GM21786 (cell line): ENCODE measurements around the gene TMEM30B.
A peak's percentile ranks its signal among the peaks of the same experiment; 100 is the strongest.
"Not testable (repeated sequence)": the region's sequence is repeated elsewhere in the genome, so short reads cannot be mapped to it uniquely, and the experiment has no call there.

Experiments
- ATAC-seq: cut with Tn5 transposase; IDR thresholded peaks from one replicate; pipeline ENCODE4 v1.9.1; 2021; ENCODE audit not compliant: unreplicated experiment

TMEM30B gene, protein sequence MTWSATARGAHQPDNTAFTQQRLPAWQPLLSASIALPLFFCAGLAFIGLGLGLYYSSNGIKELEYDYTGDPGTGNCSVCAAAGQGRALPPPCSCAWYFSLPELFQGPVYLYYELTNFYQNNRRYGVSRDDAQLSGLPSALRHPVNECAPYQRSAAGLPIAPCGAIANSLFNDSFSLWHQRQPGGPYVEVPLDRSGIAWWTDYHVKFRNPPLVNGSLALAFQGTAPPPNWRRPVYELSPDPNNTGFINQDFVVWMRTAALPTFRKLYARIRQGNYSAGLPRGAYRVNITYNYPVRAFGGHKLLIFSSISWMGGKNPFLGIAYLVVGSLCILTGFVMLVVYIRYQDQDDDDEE

DNA sequence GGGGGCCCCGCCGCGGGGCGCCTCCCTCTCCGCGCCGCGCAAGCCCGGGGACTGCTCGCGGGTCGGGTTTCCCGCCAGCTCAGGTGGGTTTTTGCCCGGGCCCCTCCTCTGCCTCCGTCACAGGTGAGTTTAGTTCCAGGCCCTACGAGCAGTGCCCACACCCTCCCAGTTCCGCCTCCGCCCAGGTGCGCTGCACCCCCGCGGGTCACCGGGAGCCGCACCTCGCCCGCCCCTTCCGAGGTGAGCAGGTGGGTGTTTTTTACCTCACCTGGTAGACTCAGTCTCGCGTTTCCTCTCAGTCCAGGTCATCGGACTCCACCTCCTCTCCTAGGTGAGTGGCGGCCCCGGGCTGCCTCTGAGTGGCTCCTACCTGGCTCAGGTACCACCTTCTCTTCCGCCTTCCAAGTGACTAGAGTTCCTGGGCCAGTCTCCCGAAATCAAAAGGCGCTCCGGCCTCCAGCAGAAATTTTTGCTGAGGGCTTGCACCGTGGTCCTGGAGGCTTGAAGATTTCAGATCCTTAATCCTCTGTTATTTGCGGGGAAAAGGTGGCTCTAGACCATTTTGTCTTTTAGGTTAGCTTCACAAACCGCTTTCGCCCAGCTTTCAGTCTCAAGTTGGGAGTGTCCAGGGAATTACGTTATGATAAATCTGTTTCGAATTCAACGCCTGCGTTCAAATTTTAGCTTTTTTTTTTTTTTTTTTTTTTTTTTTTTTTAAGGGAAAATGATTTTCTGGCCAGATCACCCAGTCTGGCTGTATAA, at the start of gene TMEM30B:
Gene TMEM30B, minus strand, starts transcription at position 153 of the 762 bp plus-strand sequence. CDS start 191 bp downstream, outside the sequence.
- no peak for ATAC-seq

DNA sequence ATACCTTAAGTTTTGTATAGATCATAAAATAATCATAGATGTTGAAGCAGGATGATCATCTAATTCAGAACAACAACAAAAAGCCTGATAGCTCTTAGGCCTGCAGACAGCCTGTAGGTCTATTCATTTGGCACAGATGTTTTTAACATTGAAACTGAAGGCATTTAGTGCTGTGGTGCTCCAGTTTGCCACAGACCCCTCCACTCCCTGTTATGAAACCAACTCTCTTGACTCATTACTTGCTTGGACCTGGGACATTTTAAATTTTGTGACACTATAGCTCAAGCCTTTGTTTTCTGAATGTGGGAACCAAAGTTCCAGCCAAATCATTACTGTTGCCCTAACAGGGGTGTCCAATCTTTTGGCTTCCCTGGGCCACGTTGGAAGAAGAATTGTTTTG, 49.4 kb upstream of the TMEM30B start:
- peak; percentile 63 for ATAC-seq

DNA sequence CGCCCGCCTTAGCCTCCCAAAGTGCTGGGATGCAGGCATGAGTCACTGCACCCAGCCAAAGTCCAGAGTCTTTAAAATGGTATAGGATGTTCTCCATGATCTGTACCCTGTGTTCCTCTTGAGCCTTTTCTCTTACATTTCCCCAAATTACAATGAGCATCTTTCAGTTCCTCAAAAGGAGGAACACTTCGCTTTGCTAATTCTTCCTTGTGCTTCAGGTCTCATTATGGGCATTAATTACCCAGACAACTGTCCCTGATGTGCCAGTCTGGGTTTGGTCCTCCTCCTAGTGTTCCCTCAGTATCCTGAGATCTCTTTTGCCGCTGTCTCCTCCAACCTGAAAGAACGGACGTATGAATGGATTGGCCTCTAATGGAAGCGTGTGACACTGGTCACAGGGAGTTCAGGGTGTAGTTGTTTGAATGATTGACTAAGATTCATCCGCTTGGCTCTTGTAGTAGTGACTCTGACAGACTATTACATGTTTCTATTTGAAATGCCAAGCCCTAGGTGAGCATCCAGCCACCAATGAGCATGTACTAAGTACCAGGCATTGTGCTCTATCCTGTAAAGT, 48.4 kb upstream of the TMEM30B start:
- peak; percentile 71 for ATAC-seq

DNA sequence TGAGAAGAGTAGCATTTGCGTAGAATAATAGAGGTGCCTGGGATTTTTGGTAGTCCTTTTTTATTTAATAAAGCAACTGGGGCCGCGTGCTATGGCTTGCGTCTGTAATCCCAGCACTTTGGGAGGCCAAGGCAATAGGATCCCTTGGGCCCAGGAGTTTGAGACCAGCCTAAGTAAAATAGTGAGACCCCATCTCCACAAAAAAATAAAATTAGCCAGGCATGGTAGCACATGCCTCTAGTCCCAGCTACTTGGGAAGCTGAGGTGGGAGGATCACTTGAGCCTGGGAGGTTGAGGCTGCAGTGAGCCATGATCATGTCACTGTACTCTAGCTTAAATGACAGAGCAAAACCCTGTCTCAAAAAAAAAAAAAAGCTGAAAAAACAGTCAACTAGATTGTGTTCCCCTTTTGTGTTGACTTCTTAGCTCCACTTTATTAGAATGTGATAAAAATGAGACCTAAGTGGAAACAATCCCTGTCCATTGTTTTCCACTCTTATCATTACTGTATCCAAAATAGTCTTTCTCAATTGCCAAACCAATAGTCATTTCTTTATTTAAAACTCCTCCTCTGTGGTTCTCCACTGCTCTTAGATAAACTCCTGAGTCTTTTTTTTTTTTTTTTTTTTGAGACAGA, 47.6 kb upstream of the TMEM30B start:
- no peak for ATAC-seq

DNA sequence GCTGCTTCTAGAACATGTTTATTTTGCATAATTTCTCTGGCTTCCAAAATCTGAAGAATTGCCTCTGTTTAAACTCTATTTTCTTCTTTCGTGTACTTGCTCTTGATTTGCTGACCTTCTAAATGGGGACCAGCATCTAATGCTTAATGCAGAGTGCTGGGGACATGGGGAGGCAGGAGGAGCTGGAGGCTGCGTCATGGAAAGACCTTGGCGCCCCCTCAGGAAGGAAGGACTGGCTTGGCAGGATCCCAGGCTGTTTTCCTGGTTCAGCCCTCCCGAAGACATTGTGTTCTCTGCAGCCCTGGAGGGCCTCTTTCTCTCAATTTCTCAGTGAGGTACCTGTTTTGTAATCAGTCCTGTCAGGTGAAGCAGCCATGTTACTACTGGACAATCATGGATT, 45.7 kb upstream of the TMEM30B start:
- no peak for ATAC-seq

DNA sequence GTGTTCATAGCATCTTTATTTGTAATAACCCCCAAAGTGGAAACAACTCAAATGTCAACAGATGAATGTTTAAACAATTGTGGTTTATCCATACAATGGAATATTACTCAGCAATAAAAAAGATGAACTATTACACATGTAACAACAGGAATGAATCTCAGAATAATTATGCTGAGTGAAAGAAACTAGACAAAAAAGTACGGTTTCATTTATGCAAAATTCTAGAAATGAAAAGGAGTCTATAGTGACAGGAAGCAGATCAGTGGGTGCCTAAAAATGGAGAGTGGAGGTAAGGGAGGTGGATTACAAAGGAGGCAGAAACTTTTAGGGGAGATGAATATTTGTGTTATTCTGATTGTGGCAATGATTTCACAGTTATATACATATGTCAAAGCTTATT, 45.0 kb upstream of the TMEM30B start:
- no peak for ATAC-seq

DNA sequence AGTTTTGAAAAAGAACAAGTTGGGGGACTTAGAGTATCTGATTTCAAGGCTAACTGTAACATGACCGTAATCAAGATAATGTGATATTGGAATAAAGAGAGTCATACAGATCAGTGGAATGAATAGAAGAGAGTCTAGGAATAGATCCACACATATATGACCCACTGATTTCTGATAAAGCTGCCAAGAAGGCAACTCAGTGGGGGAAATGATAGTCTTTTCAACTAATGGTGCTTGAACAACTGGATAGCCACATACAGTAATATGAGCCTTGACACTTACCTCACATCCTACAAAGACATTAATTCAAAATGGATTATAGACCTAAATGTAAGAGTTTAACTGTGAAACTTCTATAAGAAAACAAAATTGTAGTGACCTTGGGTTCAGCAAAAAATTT, 44.0 kb upstream of the TMEM30B start:
- no peak for ATAC-seq

DNA sequence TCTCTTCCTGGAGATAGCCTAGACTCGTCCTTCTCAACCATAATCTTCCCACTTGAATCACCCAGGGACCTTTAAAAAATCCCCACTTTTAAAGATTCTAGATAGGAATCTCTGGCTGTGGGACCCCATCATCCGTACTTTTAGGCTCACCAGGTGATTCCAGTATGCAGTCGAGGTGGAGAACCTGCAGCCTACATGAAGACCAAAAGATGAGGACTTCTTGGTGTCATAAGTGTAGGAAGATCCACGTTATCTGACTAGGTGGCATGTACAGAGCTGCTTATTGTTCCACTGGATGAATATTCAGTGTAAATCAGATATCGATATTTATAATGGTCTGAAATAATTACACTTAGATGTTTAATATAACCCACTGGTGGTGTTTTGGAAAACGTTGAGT, 42.8 kb upstream of the TMEM30B start:
- ATAC-seq: no peak

DNA sequence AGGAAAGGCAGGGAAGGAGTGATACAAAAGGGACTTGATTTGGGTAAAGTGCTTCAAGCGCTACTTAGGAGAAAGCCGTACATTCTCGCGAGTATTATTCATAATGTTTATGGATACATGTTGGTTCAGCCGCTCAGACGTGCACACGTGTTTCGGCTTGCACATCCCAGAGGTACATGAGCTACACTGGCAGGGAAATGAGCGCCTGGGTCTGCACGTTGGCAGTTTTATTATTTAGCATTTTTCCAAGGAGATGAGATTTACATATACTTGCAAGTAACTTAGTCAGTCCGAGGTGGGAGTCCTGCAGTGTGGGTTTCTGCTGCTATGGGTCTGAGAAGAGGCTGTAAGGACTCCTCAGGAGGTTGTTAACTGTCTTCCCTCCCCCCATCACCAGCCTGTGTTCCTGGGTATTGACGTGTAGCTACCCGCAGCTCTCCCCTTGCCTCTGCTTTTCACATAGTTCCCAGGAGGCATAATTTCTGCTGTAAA, 41.7 kb upstream of the TMEM30B start:
- no peak for ATAC-seq

DNA sequence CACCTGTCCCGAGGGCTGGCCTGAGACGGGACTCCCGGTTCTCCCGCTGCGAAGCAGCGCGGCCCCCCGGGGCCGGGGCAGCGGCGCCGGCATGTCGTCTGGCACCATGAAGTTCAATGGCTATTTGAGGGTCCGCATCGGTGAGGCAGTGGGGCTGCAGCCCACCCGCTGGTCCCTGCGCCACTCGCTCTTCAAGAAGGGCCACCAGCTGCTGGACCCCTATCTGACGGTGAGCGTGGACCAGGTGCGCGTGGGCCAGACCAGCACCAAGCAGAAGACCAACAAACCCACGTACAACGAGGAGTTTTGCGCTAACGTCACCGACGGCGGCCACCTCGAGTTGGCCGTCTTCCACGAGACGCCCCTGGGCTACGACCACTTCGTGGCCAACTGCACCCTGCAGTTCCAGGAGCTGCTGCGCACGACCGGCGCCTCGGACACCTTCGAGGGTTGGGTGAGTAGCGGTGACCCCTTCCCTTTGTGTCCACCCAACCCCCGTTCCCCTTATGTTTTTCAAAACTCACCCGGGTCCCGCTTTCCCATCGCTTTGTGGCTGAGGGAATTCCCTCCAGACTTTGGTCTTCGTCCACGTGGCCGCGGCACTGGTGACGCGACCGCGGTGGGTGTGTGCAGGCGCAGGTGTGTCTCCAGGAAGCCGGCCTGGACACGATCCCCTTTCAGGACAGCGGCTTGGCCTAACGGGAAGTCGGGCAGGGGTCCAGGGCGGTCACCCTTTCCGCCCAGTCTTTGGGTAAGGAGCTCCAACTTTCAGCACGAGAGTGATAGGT, 41.1 kb upstream of the TMEM30B start:
- no peak for ATAC-seq

DNA sequence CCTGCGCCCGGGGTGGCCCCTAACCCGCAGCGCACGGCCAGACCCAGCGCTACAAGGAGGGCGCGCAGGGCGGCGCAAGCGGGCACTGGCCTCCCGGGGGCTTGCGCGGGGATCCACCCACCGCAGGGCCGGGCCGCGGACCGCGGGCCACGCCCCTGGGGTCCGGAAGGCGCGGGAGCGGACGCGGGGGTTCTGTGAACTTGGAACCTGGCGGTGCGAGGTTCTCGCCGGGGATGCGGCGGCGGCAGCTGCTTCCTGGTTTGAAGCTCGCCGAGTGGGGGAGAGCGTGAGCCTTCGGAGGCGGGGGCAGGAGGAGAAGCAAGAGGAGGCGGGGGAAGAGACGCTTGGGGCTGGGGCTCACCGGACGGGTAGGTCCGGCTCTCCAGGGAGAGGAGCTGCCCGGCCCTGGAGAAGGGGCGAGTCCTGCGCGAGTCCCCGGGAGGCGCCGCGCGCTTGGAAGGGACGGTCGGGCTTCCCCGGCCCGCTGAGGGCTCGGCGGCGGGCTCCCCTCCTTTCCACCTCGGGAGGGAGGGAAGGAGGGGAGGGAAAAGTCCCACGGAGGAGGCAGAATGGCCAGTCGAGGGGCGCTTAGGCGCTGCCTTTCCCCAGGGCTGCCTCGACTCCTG, 40.4 kb upstream of the TMEM30B start, which contains the start of gene PRKCH:
Gene PRKCH, plus strand, starts transcription at position 195 of the 626 bp plus-strand sequence. CDS start 523 bp downstream, outside the sequence.
- ATAC-seq: peak; percentile 64

DNA sequence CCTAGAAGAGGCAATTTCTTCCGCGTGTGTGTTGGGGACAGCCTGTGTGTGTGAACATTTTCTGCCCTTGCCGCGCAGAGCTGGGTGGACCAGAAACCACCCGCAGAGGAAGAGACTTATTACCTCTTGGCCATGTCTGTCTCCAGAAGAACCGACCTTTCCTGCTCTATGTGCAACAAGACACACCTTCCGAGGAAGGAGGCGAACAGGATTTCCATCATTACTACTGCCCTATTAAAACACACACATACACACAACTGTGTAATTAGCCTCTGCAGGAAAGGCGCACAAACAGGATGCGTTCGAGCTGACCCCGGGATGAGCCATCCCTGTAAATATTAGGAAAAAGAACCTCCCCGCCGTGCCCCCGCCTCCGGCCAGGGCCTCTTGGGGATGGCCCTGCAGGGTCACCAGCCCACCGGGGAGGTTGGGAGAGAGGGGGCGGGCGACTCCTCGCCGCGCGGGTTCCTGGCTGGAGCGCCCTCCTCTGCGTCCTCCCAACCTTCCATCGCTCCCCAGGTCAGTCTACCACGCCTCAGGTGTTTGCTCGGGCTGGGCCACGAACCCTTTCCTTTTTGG, 39.8 kb upstream of the TMEM30B start:
- no peak for ATAC-seq

DNA sequence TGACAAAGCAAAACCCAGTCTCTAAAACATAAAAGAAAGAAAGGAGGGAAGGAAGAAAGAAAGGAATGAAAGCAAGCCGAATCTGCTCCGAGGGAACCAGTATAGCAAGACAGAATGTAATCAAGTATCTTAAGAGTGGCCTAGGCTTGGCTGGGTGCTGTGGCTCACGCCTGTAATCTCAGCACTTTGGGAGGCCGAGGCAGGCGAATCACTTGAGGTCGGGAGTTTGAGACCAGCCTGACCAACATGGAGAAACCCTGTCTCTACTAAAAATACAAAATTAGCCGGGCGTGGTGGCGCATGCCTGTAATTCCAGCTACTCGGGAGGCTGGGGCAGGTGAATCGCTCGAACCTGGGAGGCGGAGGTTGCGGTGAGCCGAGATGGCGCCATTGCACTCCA, 39.0 kb upstream of the TMEM30B start:
- ATAC-seq: not testable (repeated sequence)

DNA sequence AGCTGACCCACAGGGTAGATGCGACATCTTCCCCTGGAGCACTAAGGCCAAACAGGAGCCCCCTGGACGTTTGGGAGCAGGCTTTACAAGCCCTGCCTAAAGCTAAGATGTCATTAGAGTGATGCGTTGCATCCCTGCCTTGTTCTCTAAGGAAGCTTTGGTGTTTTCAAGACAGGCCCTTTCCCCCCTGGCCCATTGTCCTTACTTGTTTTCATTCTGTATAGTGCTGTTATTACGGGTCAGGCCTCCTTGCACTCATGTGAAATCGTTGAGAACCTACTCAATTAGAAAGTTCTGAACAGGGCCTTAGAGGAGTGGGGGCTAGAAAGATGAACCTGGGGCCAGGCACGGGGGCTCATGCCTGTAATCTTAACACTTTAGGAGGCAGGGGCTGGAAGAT, 38.6 kb upstream of the TMEM30B start:
- no peak for ATAC-seq

DNA sequence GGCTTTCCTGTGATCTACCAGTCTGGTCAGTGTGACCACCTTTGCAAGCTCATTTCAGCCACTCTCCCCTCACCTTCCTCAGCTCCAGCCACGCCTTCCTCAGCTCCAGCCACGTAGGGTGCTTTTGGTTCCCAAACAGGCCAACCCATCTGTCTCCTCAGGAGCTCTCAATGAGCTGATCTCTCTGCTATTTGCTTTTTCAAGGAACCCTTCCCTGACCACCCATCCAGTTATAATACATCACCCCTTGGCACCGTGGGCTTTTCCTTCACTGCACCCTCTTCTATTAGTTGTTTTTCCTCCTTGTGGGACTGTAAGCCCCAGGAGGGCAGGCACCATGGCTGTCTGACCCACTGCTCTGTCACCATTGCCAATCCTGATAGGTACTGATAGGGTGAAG, 37.9 kb upstream of the TMEM30B start:
- no peak for ATAC-seq

DNA sequence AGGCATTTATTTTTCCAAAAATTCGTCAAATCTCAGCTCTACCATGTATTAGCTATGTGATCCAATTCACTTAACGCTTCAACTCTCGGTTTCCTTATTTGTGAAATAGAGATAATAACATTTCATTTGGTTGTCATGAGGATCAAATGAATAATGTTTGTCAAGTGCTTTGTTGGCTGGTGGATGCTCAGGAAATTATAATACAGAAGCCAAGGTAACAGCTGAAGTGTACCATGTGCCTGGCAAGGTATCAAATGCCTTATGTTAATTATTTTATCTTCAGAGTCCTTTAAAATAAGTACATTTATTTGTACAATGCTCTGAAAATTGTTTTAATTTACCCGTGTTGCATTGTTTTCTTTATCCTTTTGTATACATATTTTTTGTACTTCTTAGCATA, 34.2 kb upstream of the TMEM30B start:
- no peak for ATAC-seq

DNA sequence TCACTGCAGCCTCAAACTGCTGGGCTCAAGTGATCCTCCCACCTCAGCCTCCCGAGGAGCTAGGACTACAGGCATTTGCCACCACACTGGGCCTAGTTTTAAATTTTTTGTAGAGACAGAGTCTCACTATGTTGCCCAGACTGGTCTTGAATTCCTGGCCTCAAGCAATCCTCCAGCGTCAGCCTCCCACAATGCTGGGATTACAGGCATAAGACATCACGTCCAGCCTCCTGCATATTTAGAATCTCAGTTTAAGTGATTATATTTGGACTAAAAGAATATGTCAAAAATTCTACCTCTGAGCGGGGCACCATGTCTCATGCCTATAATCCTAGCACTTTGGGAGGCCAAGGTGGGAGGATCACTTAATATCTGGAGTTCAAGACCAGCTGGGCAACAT, 27.6 kb upstream of the TMEM30B start:
- not testable (repeated sequence) for ATAC-seq

DNA sequence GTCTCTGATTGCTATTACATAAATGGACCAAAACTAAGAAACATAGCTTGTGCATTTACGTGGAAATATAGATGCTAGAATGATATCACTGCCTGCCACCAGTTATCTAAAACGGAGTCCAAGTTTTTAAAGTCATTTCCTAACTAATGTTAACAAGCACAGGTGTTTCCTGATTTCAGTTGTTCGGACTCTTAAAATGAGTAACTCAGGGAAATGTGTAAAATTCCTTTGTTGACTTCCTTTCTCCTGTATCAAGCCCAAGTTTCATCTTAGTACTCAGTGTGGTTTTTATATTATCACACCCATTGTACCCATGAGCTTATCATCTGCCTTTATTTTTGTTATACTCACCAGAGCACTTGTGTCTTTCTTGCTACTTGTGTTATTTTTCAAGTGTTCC, 27.1 kb upstream of the TMEM30B start:
- no peak for ATAC-seq

DNA sequence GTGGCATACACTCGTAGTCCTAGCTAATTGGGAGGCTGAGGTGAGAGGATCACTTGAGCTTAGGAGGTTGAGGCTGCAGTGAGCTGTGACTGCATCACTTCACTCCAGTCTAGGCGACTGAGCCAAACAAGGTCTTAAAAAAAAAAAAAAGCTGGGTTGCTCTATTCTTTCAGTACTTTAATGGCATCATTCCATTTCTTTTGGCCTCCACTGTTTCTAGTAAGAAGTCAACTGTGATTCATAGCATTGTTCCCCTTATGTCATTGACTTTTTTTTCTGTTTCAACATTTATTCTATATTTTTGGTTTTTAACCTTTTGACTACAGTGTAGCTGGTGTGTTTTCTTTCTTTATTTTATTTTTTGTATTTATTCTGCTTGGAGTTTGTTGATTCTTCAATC, 23.6 kb upstream of the TMEM30B start:
- no peak for ATAC-seq

DNA sequence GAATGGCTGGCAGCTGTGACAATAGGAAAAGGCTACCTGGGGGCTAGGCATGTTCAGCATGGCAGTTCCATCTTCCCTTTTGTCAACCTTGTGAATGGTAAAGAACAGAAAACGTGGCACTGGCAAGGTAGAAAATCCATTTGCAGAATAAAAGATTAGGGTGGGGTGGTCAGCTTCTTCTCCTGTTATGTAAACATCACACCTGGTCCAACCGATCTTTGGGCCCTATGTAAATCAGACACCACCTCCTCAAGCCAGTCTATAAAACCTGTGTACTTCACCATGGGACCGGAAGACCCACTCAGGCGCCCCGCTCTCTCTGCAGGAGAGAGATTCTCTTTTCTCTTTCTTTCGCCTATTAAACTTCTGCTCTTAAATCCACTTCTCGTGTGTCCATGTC, 19.6 kb upstream of the TMEM30B start:
- no peak for ATAC-seq
